B cell (primary cell): ENCODE measurements around the gene HIPK4. TPM values are rescaled to one million over a fixed set of nuclear protein-coding genes. Genes with fewer than 3 reads are reported as not detected.

Experiments
- ATAC-seq: fragments of 200-7000 bp; cut with Tn5 transposase; one replicate; pipeline ENCODE4 v1.10.0; 2021; ENCODE audit warnings: low read depth, mild to moderate bottlenecking, moderate number of reproducible peaks, moderate library complexity
- CTCF ChIA-PET: fragments of 350-600 bp; sonication (Branson Sonifier 250); formaldehyde crosslinking; loops from one replicate; lab custom pipeline; 2021; ENCODE audit warnings: antibody characterized with exemption, inconsistent platforms; lab: Charles Lee
- POLR2A ChIA-PET: fragments of 350-600 bp; sonication (Branson Sonifier 250); formaldehyde crosslinking; loops from one replicate; lab custom pipeline; 2021; ENCODE audit warnings: antibody characterized with exemption; lab: Charles Lee
- DNase-seq: peaks from one replicate; pipeline ENCODE4 v3.0.0; 2013
- H2AFZ ChIP-seq: 2 replicates; pipeline ENCODE4 v1.6.1; 2012; ENCODE audit warnings: mild to moderate bottlenecking, low read depth, low read length; ENCODE audit not compliant: insufficient read depth, poor library complexity, severe bottlenecking
- H3K27ac ChIP-seq, 2 donors: 1 replicate in 1 of 2; 2 replicates in 1 of 2; pipeline ENCODE4 v1.5.1; 2012 to 2013; ENCODE audit warnings: low read length in 2 of 2, mild to moderate bottlenecking in 2 of 2, moderate library complexity in 1 of 2
- H3K27me3 ChIP-seq, 4 experiments: fragments of 200-600 bp in 1 of 4; sonication (generic) in 1 of 4; replicated peaks in 1 of 4; 1 replicate in 2 of 4; 2 replicates in 2 of 4; pipeline versions ENCODE4 v1.6.1 to v1.7.0; 2013 to 2016; ENCODE audit warnings: low read length in 3 of 4, mild to moderate bottlenecking in 2 of 4, mixed read lengths in 1 of 4, moderate library complexity in 1 of 4; ENCODE audit not compliant: insufficient read depth in 4 of 4, control insufficient read depth in 3 of 4; ENCODE audit errors: control extremely low read depth in 1 of 4
- H3K36me3 ChIP-seq, 2 experiments: replicated peaks in 1 of 2; 1 replicate in 1 of 2; 2 replicates in 1 of 2; pipeline versions ENCODE4 v1.6.1 to v1.7.1; 2013; ENCODE audit warnings: low read length in 1 of 2; ENCODE audit not compliant: insufficient read depth in 2 of 2, control insufficient read depth in 1 of 2; ENCODE audit errors: control extremely low read depth in 1 of 2, extremely low read depth in 1 of 2
- H3K4me1 ChIP-seq, 2 donors: fragments of 200-600 bp in 1 of 2; sonication (generic) in 1 of 2; 1 replicate in 1 of 2; 2 replicates in 1 of 2; pipeline versions ENCODE4 v1.5.1 to v1.6.1; 2013 to 2017; ENCODE audit warnings: low read length in 2 of 2; ENCODE audit not compliant: control insufficient read depth in 2 of 2, insufficient read depth in 2 of 2
- H3K4me2 ChIP-seq: replicated peaks from 2 replicates; pipeline ENCODE3; 2012; ENCODE audit warnings: mild to moderate bottlenecking, low read depth, low read length; ENCODE audit not compliant: poor library complexity, severe bottlenecking
- H3K4me3 ChIP-seq, 5 experiments: fragments of 200-600 bp in 1 of 5; sonication (generic) in 1 of 5; 1 replicate in 3 of 5; 2 replicates in 2 of 5; pipeline versions ENCODE4 v1.5.1 to v1.7.0; 2011 to 2016; ENCODE audit warnings: low read length in 4 of 5, mild to moderate bottlenecking in 4 of 5, low read depth in 2 of 5, control low read depth in 1 of 5, moderate library complexity in 1 of 5; ENCODE audit not compliant: insufficient read depth in 1 of 5; ENCODE audit errors: control extremely low read depth in 1 of 5, extremely low read depth in 1 of 5
- H3K79me2 ChIP-seq: fragments of 200-600 bp; sonication (generic); one replicate; pipeline ENCODE4 v1.6.0; 2016; ENCODE audit warnings: low read length; ENCODE audit not compliant: control insufficient read depth, insufficient read depth
- H3K9ac ChIP-seq: fragments of 200-600 bp; sonication (generic); 2 replicates; pipeline ENCODE4 v1.6.1; 2017; ENCODE audit warnings: mild to moderate bottlenecking, low read length, moderate library complexity
- H3K9me3 ChIP-seq, 3 donors: one replicate each; pipeline versions ENCODE4 v1.6.1 to v1.7.1; 2013; ENCODE audit warnings: low read length in 2 of 3; ENCODE audit not compliant: control insufficient read depth in 2 of 3, insufficient read depth in 1 of 3; ENCODE audit errors: control extremely low read depth in 1 of 3
- H4K20me1 ChIP-seq: 2 replicates; pipeline ENCODE4 v1.6.0; 2012; ENCODE audit warnings: mild to moderate bottlenecking, low read length; ENCODE audit not compliant: insufficient read depth, control insufficient read depth, poor library complexity, severe bottlenecking
- H3K27ac Mint-ChIP-seq: one replicate; pipeline ENCODE4 v1.8.0; 2021; ENCODE audit warnings: mixed read lengths
- H3K27me3 Mint-ChIP-seq: one replicate; pipeline ENCODE4 v1.8.0; 2021; ENCODE audit warnings: mixed read lengths
- H3K4me1 Mint-ChIP-seq: one replicate; pipeline ENCODE4 v1.8.0; 2021; ENCODE audit warnings: mixed read lengths
- H3K4me3 Mint-ChIP-seq: one replicate; pipeline ENCODE4 v1.8.0; 2021; ENCODE audit warnings: mixed read lengths
- H3K9me3 Mint-ChIP-seq: one replicate; pipeline ENCODE4 v1.8.0; 2022; ENCODE audit warnings: mixed read lengths; ENCODE audit not compliant: insufficient read depth
- EZH2 ChIP-seq: IDR thresholded peaks from 2 replicates; pipeline ENCODE4 v1.6.1; 2012; ENCODE audit warnings: borderline replicate concordance, low read depth, mild to moderate bottlenecking, moderate library complexity, low read length; ENCODE audit not compliant: insufficient read depth, poor library complexity, severe bottlenecking
- WGBS: methylation state at CpG from one replicate; pipeline ENCODE4 v1.1.5; 2013; ENCODE audit warnings: missing lambda C conversion rate; ENCODE audit not compliant: insufficient coverage; 5-methylcytosine and 5-hydroxymethylcytosine counted together
- intact Hi-C: fragments of 100-400 bp; cut with micrococcal nuclease; formaldehyde crosslinking; loops from one replicate; pipeline ENCODE4 v1.10.0; 2022
- polyA minus RNA-seq: library from RNA; depleted of rRNA, polyadenylated mRNA; stranded (reverse); fragments of >200 nt; gene quantifications from 2 replicates; pipeline ENCODE4 v1.2.3, GENCODE V29; 2012
- polyA plus RNA-seq: library from polyadenylated mRNA; depleted of rRNA; stranded (reverse); fragments of >200 nt; gene quantifications from 2 replicates; pipeline ENCODE4 v1.2.3, GENCODE V29; 2012
- total RNA-seq, 2 donors: library from RNA; stranded (reverse); fragments of 120-200 nt in 1 of 2; gene quantifications; 1 replicate in 1 of 2; 2 replicates in 1 of 2; pipeline versions ENCODE4 v1.2.3 to v1.2.4, GENCODE V29; 2013 to 2022
- TF ChIP-seq, protein P1 (sequence below): fragments of 200-600 bp; IDR thresholded peaks from one replicate; pipeline ENCODE4 v1.8.0; 2022; ENCODE audit warnings: antibody characterized with exemption, mild to moderate bottlenecking

HIPK4 gene
- total RNA-seq (0.20 TPM in 1 of 2 replicates, not detected in the other), polyA plus RNA-seq (0.04 and 0.06 TPM in 2 replicates), polyA minus RNA-seq (0.14 TPM in 1 of 2 replicates, not detected in the other)
- not detected for total RNA-seq (2013)

- H4K20me1 ChIP-seq, result no peaks in the 10 kb centered on the region
- H3K36me3 ChIP-seq, result no peaks in the 10 kb centered on the region
- Mint-ChIP-seq H3K4me1 (no peaks in the 10 kb centered on the region), H3K9me3 (no peaks in the 10 kb centered on the region), H3K4me3 (no peak within 1 kb of the TSS), H3K27ac (no peak within 1 kb of the TSS), H3K27me3 (no peaks in the 10 kb centered on the region)
- H3K4me3 ChIP-seq, result no peak within 1 kb of the TSS
- no peak within 1 kb of the TSS for H3K27ac ChIP-seq
- no peak within 1 kb of the TSS for H3K9ac ChIP-seq
- DNase-seq, result no peak
- H3K9me3 ChIP-seq, result no peaks in the 10 kb centered on the region
- H2AFZ ChIP-seq, result no peak within 1 kb of the TSS
- intact Hi-C loops, result no loop called here
- no peaks in the 10 kb centered on the region for H3K79me2 ChIP-seq
- H3K4me2 ChIP-seq, result no peak within 1 kb of the TSS
- ATAC-seq, result no peak
- TF ChIP-seq EZH2, result no peak
- TF ChIP-seq, protein P1, sequence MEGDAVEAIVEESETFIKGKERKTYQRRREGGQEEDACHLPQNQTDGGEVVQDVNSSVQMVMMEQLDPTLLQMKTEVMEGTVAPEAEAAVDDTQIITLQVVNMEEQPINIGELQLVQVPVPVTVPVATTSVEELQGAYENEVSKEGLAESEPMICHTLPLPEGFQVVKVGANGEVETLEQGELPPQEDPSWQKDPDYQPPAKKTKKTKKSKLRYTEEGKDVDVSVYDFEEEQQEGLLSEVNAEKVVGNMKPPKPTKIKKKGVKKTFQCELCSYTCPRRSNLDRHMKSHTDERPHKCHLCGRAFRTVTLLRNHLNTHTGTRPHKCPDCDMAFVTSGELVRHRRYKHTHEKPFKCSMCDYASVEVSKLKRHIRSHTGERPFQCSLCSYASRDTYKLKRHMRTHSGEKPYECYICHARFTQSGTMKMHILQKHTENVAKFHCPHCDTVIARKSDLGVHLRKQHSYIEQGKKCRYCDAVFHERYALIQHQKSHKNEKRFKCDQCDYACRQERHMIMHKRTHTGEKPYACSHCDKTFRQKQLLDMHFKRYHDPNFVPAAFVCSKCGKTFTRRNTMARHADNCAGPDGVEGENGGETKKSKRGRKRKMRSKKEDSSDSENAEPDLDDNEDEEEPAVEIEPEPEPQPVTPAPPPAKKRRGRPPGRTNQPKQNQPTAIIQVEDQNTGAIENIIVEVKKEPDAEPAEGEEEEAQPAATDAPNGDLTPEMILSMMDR, result no peak
- POLR2A ChIA-PET, result no interaction called here
- no peaks in the 10 kb centered on the region for H3K4me1 ChIP-seq
- CTCF ChIA-PET, result no interaction called here
- 90% methylated on average over 10 of the region's 10 CpGs for WGBS
- H3K27me3 ChIP-seq, result peaks cover 0 to 2% (median 0%) of the 10 kb centered on the region in 4 experiments
Measured at GRCh38 chr19:40390084-40390742, at the start of gene HIPK4. Gene HIPK4 (minus strand): TSS chr19:40390181. CDS start chr19:40389902, 279 bp downstream.

DNA sequence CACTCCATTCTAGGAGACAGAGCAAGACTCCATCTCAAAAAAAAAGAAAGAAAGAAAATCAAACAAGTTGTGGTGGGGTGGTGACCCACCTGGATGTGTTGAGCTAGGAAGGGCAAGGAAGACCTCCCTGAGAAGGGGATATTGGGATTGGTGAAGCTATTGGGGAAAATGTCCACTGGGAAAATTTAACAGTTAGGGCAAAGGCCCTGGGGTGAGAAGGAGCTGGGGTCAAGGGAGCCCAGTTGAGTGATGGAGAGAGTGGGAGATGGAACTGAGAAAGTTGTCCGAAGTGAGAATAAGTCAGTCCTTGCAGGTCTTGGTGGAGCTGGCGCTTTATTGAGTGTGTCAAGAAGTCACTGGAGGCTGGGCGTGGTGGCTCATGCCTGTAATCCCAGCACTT is 48.3 kb upstream of the HIPK4 start:
- Mint-ChIP-seq H3K4me3 (no peak overlapping the region), H3K27me3 (no peaks in the 10 kb centered on the region), H3K27ac (peak overlapping the region; percentile 15), H3K9me3 (no peaks in the 10 kb centered on the region), H3K4me1 (peaks cover 45% of the 10 kb centered on the region)
- H3K4me1 ChIP-seq, result peaks cover 26 to 35% of the 10 kb centered on the region in 2 donors
- H3K4me2 ChIP-seq, result no peak overlapping the region
- ChIA-PET CTCF (interaction anchor here (1.2 to 2.6 kb wide), 4 partner anchors 9 to 18 kb away, joined by 3 to 11 read pairs (median 5); partner anchors contain the start of gene SERTAD1), POLR2A (no interaction called here)
- peaks cover 23% of the 10 kb centered on the region for H4K20me1 ChIP-seq
- no peak overlapping the region for H3K27ac ChIP-seq
- no peak overlapping the region for H3K9ac ChIP-seq
- peaks cover 2 to 16% of the 10 kb centered on the region in 2 experiments for H3K36me3 ChIP-seq
- 100% methylated on average over 2 of the region's 3 CpGs for WGBS
- no peaks in the 10 kb centered on the region for H3K27me3 ChIP-seq
- intact Hi-C loops, result no loop called here
- no peak for ATAC-seq
- H3K4me3 ChIP-seq, result no peak overlapping the region
- peaks cover 37% of the 10 kb centered on the region for H3K79me2 ChIP-seq
- no peaks in the 10 kb centered on the region for H3K9me3 ChIP-seq
- DNase-seq, result no peak
- TF ChIP-seq EZH2, result no peak
- TF ChIP-seq, protein P1, result no peak
- no peak overlapping the region for H2AFZ ChIP-seq
